MG63 (cell line): ENCODE data around the gene CPNE6. TPM values are rescaled to one million over a fixed set of nuclear protein-coding genes. Genes with fewer than 3 reads are reported as not detected.
A peak's percentile ranks its signal among the peaks of the same experiment; 100 is the strongest.

ENCODE experiments used
- DNase-seq: peaks from one replicate; pipeline ENCODE4 v3.0.0-alpha.2; 2020
- H3K27me3 ChIP-seq: fragments of 250-450 bp; sonication (Bioruptor Pico); 2 replicates; pipeline ENCODE4 v1.5.1; 2020; ENCODE audit warnings: mild to moderate bottlenecking, moderate library complexity
- H3K36me3 ChIP-seq: fragments of 250-450 bp; sonication (Bioruptor Pico); 2 replicates; pipeline ENCODE4 v1.5.1; 2020; ENCODE audit warnings: mild to moderate bottlenecking, moderate library complexity
- H3K4me3 ChIP-seq: fragments of 250-450 bp; sonication (Bioruptor Pico); 2 replicates; pipeline ENCODE4 v1.5.1; 2020; ENCODE audit warnings: mild to moderate bottlenecking, moderate library complexity
- H3K9me3 ChIP-seq: fragments of 250-450 bp; sonication (Bioruptor Pico); 2 replicates; pipeline ENCODE4 v1.5.1; 2020; ENCODE audit warnings: mild to moderate bottlenecking, moderate library complexity
- total RNA-seq: library from RNA; depleted of rRNA; stranded (reverse); fragments of >200 nt; shearing (Covaris generic); gene quantifications from 2 replicates; pipeline ENCODE4 v1.2.3, GENCODE V29; 2014; ENCODE audit warnings: low replicate concordance

Gene CPNE6
- total RNA-seq, 1 experiment from 2014 or later: not detected

DNA sequence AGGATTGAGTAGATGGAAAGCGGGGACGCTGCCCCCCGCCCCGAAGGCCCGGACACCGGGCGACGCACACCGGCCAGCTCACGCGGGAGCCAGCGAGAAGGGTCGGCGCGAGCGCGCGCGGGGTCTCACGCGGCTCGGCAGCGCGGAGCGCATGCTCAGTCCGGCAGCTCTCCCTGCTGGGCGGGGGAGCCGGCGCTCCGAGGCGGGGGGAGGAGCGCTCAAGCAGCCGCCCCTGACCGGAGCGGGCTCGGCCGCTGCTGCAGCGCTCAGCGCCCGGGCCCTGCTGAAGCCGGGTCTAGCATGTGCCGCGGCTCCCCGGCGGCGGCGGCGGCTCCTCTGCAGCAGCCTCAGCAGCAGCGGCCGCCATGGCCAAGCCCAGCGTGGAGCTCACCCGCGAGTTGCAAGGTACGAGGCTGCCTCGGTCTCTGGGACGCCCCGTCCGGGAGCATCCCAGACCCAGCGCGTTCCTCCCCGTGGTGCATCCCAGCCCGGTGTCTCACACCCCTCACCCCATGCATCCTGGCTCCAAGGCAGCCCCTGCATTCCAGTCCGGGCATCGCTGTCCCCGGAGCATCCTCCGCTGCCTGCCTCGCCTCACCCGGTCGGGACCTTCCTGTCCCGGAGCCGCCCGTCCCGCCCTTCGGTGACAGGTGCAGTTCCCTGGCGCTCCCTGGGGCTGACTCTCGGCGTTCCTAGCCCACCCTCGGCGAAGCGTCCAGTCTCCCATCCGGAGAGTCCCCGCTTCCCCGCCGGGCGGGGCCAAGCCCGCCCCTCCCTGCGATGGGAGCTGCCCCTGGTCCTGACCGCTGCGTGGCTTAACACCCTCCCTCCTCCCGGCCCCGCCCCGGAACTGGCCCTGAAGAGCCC, 19.3 kb upstream of the CPNE6 start, which contains the start of gene CARMIL3:
CARMIL3 (plus strand) TSS at position 221 of the 867 bp plus-strand sequence; CDS start at position 366, 145 bp downstream.
- peak within 1 kb of the TSS; percentile 40 for H3K4me3 ChIP-seq
- H3K36me3 ChIP-seq: no peaks in the 10 kb centered on the region
- no peaks in the 10 kb centered on the region for H3K9me3 ChIP-seq
- no peaks in the 10 kb centered on the region for H3K27me3 ChIP-seq
- peak; percentile 34 for DNase-seq

- DNase-seq: no peak
- Histone ChIP-seq H3K9me3 (no peaks in the 10 kb centered on the region), H3K27me3 (no peaks in the 10 kb centered on the region), H3K4me3 (peak overlapping the region; percentile 40; the same call in 1 of the 2 replicates), H3K36me3 (no peaks in the 10 kb centered on the region)
Measured at GRCh38 chr14:24052656-24053547, 18.5 kb upstream of the CPNE6 start.

GRCh38 chr14:24053548-24054323, 17.6 kb upstream of the CPNE6 start:
- DNase-seq: no peak
- Histone ChIP-seq H3K36me3 (no peaks in the 10 kb centered on the region), H3K9me3 (no peaks in the 10 kb centered on the region), H3K27me3 (no peaks in the 10 kb centered on the region), H3K4me3 (no peak overlapping the region)

GRCh38 chr14:24054324-24054641, 17.1 kb upstream of the CPNE6 start:
- no peaks in the 10 kb centered on the region for H3K36me3 ChIP-seq
- DNase-seq: no peak
- H3K27me3 ChIP-seq: no peaks in the 10 kb centered on the region
- no peak overlapping the region for H3K4me3 ChIP-seq
- H3K9me3 ChIP-seq: no peaks in the 10 kb centered on the region

DNA sequence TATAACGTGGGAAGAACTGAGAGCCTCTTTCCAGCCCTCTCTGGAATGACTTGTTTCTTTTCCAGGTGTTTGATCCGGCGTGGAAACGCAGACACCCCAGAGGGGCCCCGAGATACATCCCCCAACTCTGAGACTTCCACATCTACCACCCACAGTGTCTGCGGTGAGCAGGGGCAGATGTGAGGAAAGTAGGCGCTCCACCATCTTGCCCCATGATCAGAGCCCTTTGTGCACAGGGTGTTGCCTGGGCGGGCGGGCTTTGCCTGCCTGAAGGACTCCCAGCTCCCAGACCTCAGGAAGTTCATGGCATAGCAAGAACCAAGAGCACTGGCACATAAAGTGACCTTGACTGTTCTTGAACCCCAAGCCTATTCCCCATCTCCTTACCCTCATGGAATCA, 16.7 kb upstream of the CPNE6 start:
- no peaks in the 10 kb centered on the region for H3K36me3 ChIP-seq
- H3K27me3 ChIP-seq: no peaks in the 10 kb centered on the region
- H3K9me3 ChIP-seq: no peaks in the 10 kb centered on the region
- DNase-seq: no peak
- no peak overlapping the region for H3K4me3 ChIP-seq

GRCh38 chr14:24055971-24056799, 15.2 kb upstream of the CPNE6 start:
- no peak for DNase-seq
- H3K9me3 ChIP-seq: no peaks in the 10 kb centered on the region
- no peaks in the 10 kb centered on the region for H3K27me3 ChIP-seq
- no peaks in the 10 kb centered on the region for H3K36me3 ChIP-seq
- no peak overlapping the region for H3K4me3 ChIP-seq

- DNase-seq: no peak
- H3K9me3 ChIP-seq: no peaks in the 10 kb centered on the region
- no peaks in the 10 kb centered on the region for H3K36me3 ChIP-seq
- H3K27me3 ChIP-seq: no peaks in the 10 kb centered on the region
- no peak overlapping the region for H3K4me3 ChIP-seq
Measured at GRCh38 chr14:24056800-24057184, 14.6 kb upstream of the CPNE6 start.

DNA sequence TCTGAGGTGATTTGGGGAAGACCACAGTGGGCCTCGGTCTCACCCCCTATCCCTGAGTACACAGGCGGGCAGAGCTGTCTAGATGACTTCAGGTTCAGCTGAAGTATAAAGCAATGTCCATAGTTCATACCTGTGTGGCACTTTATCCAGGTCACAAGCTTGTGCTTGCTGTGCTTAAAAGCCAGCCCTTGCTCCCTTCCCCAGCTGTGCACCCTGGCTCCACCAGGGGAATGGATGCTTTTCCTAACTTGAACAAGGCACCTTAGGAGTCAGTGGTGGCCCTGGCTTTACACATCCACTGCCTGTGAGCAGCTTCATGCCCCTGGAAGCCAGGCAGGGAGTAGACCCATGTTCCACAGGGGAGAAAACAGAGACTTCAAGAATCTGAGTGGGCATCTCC, 14.1 kb upstream of the CPNE6 start:
- Histone ChIP-seq H3K36me3 (no peaks in the 10 kb centered on the region), H3K9me3 (no peaks in the 10 kb centered on the region), H3K4me3 (no peak overlapping the region), H3K27me3 (no peaks in the 10 kb centered on the region)
- DNase-seq: no peak

DNA sequence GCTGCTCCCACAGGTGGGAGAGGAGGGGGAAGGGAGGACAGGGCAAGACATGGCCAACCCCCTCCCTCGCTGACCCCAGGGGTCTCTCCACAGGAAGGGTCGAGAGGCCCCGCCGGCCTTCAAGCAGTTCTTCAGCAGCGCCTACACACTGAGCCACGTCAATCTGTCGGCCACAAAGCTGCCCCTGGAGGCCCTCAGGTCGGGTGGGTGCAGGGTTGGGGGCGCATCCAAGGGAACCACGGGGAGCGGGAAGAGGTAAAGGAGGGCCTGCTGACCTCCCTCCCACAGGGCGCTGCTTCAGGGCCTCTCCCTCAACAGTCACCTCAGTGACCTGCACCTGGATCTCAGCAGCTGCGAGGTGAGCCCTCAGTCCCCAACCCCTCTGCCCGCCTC, 13.5 kb upstream of the CPNE6 start:
- no peak for DNase-seq
- no peaks in the 10 kb centered on the region for H3K9me3 ChIP-seq
- H3K27me3 ChIP-seq: no peaks in the 10 kb centered on the region
- H3K36me3 ChIP-seq: no peaks in the 10 kb centered on the region
- H3K4me3 ChIP-seq: no peak overlapping the region

- H3K9me3 ChIP-seq: no peaks in the 10 kb centered on the region
- peak; percentile 18 for DNase-seq
- H3K27me3 ChIP-seq: no peaks in the 10 kb centered on the region
- no peak overlapping the region for H3K4me3 ChIP-seq
- H3K36me3 ChIP-seq: no peaks in the 10 kb centered on the region
Measured at GRCh38 chr14:24058260-24058950, 13.0 kb upstream of the CPNE6 start.

DNA sequence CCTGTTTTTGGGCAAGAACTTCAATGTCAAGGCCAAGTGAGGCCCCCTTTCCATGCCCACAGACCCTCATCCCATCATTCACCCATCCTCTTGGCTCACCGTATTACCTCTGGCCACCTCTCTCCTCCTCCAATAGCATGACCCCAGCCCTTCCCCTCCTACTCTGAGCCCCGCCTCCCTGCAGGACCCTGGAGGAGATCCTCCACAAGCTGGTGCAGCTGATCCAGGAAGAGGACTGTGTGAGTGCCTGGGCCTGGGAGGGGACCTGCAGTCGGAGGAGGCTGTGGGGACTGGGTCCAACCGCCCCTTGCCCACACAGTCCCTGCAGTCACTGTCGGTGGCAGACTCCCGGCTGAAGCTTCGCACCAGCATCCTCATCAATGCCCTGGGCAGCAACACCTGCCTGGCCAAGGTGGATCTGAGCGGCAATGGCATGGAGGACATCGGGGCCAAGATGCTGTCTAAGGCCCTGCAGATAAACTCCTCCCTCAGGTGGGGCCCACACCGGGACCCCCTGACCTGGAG, 12.3 kb upstream of the CPNE6 start:
- Histone ChIP-seq H3K36me3 (no peaks in the 10 kb centered on the region), H3K4me3 (no peak overlapping the region), H3K27me3 (no peaks in the 10 kb centered on the region), H3K9me3 (no peaks in the 10 kb centered on the region)
- no peak for DNase-seq

GRCh38 chr14:24059841-24060388, 11.4 kb upstream of the CPNE6 start:
- DNase-seq: no peak

DNA sequence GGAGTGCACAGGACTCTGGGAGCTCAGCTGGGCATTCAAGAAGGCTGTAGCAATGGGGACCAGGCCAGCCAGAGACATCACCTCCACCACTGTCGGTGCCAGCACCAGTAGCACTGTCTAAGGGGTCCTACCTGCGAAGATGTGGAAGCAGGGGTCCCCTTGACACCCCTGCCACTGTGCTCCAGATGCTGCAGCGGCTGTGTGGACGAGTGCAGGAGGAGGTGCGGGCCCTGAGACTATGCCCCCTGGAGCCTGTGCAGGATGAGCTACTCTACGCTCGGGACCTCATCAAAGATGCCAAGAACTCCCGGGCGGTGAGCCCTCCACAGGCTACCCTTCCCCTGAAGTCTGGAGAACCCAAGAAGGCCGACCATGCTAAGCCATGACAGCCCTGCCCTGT, 10.9 kb upstream of the CPNE6 start:
- H3K27me3 ChIP-seq: no peaks in the 10 kb centered on the region
- no peak overlapping the region for H3K4me3 ChIP-seq
- H3K9me3 ChIP-seq: no peaks in the 10 kb centered on the region
- H3K36me3 ChIP-seq: no peaks in the 10 kb centered on the region
- DNase-seq: no peak

More at GRCh38 chr14:24059841-24060388, 11.4 kb upstream of the CPNE6 start:
- H3K4me3 ChIP-seq: no peak overlapping the region
- no peaks in the 10 kb centered on the region for H3K9me3 ChIP-seq
- H3K36me3 ChIP-seq: no peaks in the 10 kb centered on the region
- H3K27me3 ChIP-seq: no peaks in the 10 kb centered on the region

- Histone ChIP-seq H3K9me3 (no peaks in the 10 kb centered on the region), H3K4me3 (no peak overlapping the region), H3K36me3 (no peaks in the 10 kb centered on the region), H3K27me3 (no peaks in the 10 kb centered on the region)
- DNase-seq: no peak
Measured at GRCh38 chr14:24060984-24061913, 10.1 kb upstream of the CPNE6 start.
